Left lung (tissue), 10 donors: ENCODE measurements around the gene EGFR. TPM values are rescaled to one million over a fixed set of nuclear protein-coding genes. Genes with fewer than 3 reads are reported as not detected.
A peak's percentile ranks its signal among the peaks of the same experiment; 100 is the strongest.

Experiments
- ATAC-seq: fragments of 200-7000 bp; cut with Tn5 transposase; one replicate; pipeline ENCODE4 v1.9.1; 2020; ENCODE audit warnings: moderate library complexity
- DNase-seq, 4 donors: peaks; one replicate each; pipeline ENCODE4 v3.0.0-alpha.2; 2013 to 2020
- H3K27ac ChIP-seq, 2 donors: fragments of 200-600 bp; sonication (generic) in 1 of 2; one replicate each; pipeline versions ENCODE4 v1.5.0 to v1.8.0; 2020 to 2021
- H3K27me3 ChIP-seq, 2 donors: fragments of 200-600 bp; sonication (generic) in 1 of 2; one replicate each; pipeline versions ENCODE4 v1.5.0 to v1.8.0; 2020 to 2021
- H3K36me3 ChIP-seq, 2 donors: fragments of 200-600 bp; sonication (generic) in 1 of 2; one replicate each; pipeline versions ENCODE4 v1.5.0 to v1.8.0; 2020 to 2021
- H3K4me1 ChIP-seq, 2 donors: fragments of 200-600 bp; one replicate each; pipeline ENCODE4 v1.8.0; 2021
- H3K4me3 ChIP-seq, 2 donors: fragments of 200-600 bp; sonication (generic) in 1 of 2; one replicate each; pipeline versions ENCODE4 v1.5.0 to v1.8.0; 2020 to 2021; ENCODE audit warnings: mild to moderate bottlenecking in 1 of 2
- H3K9me3 ChIP-seq, 2 donors: fragments of 200-600 bp; sonication (generic) in 1 of 2; one replicate each; pipeline versions ENCODE4 v1.5.0 to v1.8.0; 2020 to 2021
- CTCF ChIP-seq, 2 donors: fragments of 200-600 bp; sonication (generic) in 1 of 2; IDR thresholded peaks; one replicate each; pipeline versions ENCODE4 v1.5.0 to v1.8.0; 2021; ENCODE audit warnings: antibody characterized with exemption in 2 of 2
- intact Hi-C, 2 donors: fragments of 100-400 bp; cut with DNase I; formaldehyde crosslinking; loops; one replicate each; pipeline versions ENCODE4 v1.11.2 to v1.14.2; 2022
- polyA plus RNA-seq, 6 donors: library from polyadenylated mRNA; unstranded; fragments of 120-200 nt; gene quantifications; one replicate each; pipeline ENCODE4 v1.2.1, GENCODE V29; 2013; ENCODE audit not compliant: insufficient read length in 6 of 6
- total RNA-seq, 2 donors: library from RNA; stranded (reverse); fragmentation: NEBNext Ultra II Directional; extraction: Animal tissue kit (Norgen Biotek cat#: 25700); gene quantifications; one replicate each; pipeline ENCODE4 v1.2.1, GENCODE V29; 2021
- donor health status: DM: no; HTN: yes; CAD: no.
- donor health status: DM: no; HTN: no; CAD: no.

EGFR gene
- total and polyA plus RNA-seq, 8 donors: 48.7 to 79.3 (median 54.1) TPM

DNA sequence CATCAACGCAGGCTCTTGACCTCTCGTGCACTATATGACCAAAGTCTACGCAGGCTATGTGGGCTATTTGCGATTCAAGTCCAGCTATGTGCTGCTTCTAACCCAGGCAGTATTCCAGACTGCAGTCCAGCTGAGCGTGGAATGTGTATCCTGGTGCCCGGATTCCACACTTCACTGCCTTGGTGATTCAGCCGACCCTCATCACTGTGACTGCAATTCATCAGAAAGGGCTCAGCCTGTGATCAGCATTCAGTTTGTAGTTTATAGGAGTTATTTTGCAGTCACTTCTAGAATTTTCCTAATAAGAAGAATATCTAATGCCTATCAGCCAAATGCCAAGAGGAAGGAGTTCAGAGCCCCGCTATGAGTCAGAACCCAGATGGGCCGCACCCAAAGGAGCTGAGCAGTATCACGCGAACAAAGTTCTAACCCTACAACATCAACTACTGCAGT lies 226.5 kb downstream of the EGFR start:
- H3K27me3 ChIP-seq: no peaks in the 10 kb centered on the region
- TF ChIP-seq CTCF (IDR thresholded peaks at IDR 0.05): no peak
- ATAC-seq: no peak

GRCh38 chr7:55246171-55246570 lies 227.4 kb downstream of the EGFR start:
- Histone ChIP-seq H3K27ac (no peak overlapping the region), H3K27me3 (no peaks in the 10 kb centered on the region), H3K4me1 (no peaks in the 10 kb centered on the region), H3K4me3 (no peak overlapping the region), H3K36me3 (no peaks in the 10 kb centered on the region), H3K9me3 (no peaks in the 10 kb centered on the region)
- no peak for TF ChIP-seq CTCF (IDR thresholded peaks at IDR 0.05)
- intact Hi-C loops: no loop called here
- ATAC-seq (no peak), DNase-seq (no peak)

More for the DNA sequence above, 226.5 kb downstream of the EGFR start:
- Histone ChIP-seq H3K9me3 (no peaks in the 10 kb centered on the region), H3K4me3 (no peak overlapping the region), H3K27ac (no peak overlapping the region), H3K4me1 (no peaks in the 10 kb centered on the region), H3K36me3 (no peaks in the 10 kb centered on the region)
- DNase-seq: no peak
- intact Hi-C loops: no loop called here

DNA sequence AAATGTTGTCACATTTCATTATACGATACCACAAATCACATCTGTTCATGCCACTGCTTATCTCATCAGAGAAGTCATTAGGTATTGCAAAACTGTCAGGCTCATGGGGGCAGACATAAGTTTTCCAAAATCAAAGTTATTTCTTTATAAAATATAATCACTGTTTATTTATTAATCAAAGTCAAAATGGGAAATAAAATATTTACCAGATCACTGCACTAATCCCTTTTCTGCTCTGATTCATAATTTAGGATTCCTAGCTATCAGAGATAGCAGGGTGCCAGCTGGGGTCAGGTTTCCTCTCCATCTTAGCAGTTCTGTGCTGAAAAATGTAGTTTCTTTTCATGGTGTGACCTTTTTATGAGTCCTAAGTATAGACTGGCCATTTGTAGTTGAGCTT lies 228.6 kb downstream of the EGFR start:
- no peak for DNase-seq
- Histone ChIP-seq H3K27me3 (no peaks in the 10 kb centered on the region), H3K27ac (no peak overlapping the region), H3K36me3 (no peaks in the 10 kb centered on the region), H3K4me1 (no peaks in the 10 kb centered on the region), H3K4me3 (no peak overlapping the region), H3K9me3 (no peaks in the 10 kb centered on the region)
- intact Hi-C loops: no loop called here
- no peak for TF ChIP-seq CTCF (IDR thresholded peaks at IDR 0.05)
- ATAC-seq: no peak

DNA sequence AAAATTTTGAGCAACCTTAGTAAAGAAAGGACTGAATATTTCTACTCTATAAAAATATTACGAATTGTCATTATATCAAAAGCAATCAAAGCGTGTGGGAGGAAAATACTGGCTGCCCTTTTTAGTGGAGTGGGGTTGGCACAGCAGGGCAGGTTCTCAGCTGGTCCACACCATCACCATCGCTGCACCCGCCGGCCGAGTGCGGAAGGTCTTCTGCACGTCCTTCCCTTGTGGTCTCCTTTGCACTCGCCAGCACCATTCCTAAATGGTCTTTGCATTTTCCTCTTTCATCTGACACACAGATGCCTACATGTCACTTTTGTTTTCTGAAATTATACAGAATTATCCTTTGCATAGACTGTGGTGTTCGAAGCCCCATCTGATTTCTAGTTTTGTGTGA lies 229.7 kb downstream of the EGFR start:
- DNase-seq (no peak), ATAC-seq (no peak)
- Histone ChIP-seq H3K27ac (no peak overlapping the region), H3K4me1 (no peaks in the 10 kb centered on the region), H3K27me3 (peaks cover 0 to 4% of the 10 kb centered on the region in 2 donors), H3K9me3 (no peaks in the 10 kb centered on the region), H3K36me3 (no peaks in the 10 kb centered on the region), H3K4me3 (no peak overlapping the region)
- intact Hi-C loops: no loop called here
- TF ChIP-seq CTCF (IDR thresholded peaks at IDR 0.05): no peak

DNA sequence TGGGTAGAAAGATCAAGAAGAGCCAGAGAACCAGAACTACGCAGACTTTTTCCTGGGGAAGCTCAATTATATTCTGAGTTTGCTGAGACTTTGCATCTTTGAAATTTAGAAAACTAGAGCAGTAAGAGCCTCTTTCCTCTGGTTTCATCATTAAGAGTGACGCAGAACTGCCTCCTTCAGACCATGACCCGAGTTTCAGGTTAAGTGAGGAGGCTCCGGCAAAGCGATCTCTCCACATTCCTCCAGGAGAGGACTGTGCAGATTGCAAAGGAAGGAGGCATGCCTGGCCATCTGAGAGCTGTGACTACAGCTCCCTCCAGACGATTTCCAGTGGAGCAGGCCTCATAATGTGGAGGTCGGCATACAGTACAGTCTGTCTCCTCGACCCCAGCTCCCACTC lies 230.5 kb downstream of the EGFR start:
- Histone ChIP-seq H3K36me3 (no peaks in the 10 kb centered on the region), H3K27me3 (peaks cover 0 to 12% of the 10 kb centered on the region in 2 donors), H3K27ac (no peak overlapping the region), H3K9me3 (no peaks in the 10 kb centered on the region), H3K4me3 (no peak overlapping the region), H3K4me1 (peaks cover 1 to 3% of the 10 kb centered on the region in 2 donors)
- no peak for TF ChIP-seq CTCF (IDR thresholded peaks at IDR 0.05)
- ATAC-seq: peak; percentile 91
- intact Hi-C loops: no loop called here
- peak in 1 of 4 donors; percentile 38 for DNase-seq
